LHCN-M2 (cell line): ENCODE results near the gene FGF1. TPM values are rescaled to one million over a fixed set of nuclear protein-coding genes. Genes with fewer than 3 reads are reported as not detected.

Source experiments
- DNase-seq: peaks from one replicate; pipeline ENCODE4 v3.0.0-alpha.2; 2012; ENCODE audit warnings: low read depth
- total RNA-seq: library from RNA; depleted of rRNA; stranded (reverse); fragments of >200 nt; gene quantifications from 2 replicates; pipeline ENCODE4 v1.2.3, GENCODE V29; 2014

FGF1 gene
- total RNA-seq, 1 experiment from 2014 or later = 4.8 TPM

DNA sequence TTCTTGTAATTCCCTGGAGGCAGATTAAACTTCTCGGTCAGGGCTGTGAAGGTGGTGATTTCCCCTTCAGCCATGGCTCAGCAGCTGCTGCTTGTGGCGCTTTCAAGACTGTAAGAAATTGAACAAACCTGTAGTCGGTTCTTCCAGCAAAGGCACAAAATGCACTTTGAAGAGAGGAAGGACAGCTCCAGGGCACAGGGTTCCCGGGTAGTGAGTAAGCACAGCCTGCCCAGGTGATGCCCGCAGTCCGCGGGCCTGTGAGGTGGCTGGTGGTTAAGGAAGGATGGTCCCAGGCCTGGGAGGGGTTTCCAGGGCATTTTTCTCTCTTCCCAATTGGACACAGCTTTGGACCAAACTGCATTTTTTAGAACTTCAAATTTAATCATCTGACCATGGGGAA, 71.8 kb downstream of the FGF1 start:
- no peak for DNase-seq

DNA sequence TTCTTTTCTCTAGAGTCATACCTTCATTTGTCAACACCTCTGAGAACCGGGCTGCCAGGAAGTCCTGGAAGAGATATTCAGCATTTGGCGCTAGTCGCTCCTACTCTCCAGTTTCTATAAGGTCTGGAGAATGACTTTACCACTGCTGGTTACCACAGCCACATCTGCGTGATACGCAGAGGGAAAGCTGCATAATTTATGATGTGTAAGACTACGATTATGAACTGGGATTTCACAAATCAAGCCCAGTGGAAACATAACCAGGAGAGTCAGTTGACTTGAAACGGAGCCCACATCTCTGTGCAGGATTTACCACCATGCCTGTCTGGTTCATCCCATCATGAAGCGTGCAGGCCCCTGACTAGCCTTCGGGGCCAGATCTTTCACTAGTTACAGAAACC, 72.6 kb downstream of the FGF1 start:
- no peak for DNase-seq

DNA sequence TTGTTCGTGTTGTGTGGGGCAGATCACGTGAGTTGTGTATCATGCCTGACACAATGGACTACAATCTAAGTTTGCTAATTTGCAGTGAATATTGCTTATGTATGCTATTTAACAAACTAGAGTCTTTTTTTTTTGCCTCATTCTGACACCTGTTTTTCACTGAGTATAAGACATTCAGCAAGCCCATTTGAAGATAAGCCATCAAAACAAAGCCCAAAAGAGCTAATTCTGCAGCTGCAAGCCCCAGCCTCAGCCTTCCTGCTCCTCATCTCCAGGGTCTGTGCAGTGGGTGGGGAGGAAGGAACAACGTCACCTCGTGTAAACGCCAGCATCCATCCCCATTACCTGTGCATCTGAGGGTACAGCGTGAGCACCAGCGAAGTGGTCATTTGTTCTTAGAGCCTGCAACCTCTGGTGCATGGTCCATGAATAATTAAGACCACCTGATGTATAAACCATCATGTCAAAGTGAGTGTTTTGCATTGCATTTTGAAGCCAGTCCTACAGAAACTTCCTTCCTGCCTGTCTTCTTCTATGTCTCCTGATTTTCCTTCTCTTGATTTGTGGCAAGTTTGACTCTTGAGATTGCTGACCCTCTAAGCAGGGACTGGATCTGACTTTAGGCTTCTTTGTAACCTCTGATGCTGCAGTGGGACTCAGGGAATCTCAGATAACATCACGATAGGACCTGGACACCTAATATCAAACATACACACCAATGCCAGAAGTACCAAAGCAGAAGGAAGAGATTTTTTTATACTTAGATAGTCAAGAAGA, 73.2 kb downstream of the FGF1 start:
- no peak for DNase-seq

DNA sequence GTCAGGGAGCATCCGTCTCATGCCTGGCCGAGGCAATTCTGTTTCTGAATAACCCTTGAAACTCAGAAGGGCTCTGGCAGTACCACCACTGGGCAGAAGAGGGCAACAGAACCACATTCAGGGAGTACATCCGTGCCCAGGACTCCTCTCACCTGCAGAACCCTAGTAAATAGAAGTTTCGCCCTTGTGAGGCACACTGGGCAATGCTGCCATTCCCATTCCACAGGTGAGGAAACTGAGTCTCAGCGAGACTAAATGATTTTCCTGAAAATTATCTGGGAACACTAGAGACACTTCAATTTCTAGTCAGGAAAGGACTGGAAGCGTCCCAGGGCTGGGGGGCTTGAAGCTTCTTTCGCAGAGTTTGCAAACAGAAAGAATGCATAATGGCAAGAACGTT, 74.7 kb downstream of the FGF1 start:
- DNase-seq = peak; percentile 54

DNA sequence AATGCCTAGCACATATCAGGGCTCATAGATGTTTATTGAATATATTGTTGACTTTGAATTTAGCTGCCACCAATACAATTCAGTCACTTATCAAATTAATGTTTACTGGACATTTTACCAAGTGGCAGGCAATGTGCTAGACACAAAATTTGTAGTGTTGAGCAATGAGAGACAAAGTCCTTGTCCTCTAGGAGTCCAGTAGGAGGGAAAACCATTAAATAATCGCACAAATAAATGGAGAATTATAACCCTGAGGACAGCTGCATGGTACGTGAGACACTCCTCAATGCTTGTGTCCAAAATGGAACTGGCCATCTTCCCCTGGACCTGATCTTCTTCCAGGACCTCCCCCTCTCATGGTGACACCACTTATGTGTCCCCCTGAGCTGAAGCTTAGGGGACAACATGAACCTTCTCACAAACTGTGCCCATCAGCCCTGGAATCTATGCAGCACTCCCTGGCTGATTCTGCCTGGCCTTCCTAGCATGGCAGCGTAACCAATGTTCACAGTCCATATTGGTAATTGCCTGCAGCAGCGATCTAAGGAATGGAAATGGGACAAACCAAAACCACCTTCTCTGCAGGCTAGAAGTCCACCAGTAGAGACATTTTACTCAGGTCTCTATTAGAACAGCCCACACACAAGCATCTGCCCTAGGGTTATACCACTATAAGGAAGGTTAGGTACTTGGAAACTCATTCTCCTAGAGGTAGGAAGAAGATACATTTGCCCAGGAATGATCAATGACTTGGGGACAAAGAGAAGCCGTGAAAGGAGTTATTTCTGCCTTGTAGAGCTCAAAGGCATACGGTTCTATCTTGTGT, 75.5 kb downstream of the FGF1 start:
- no peak for DNase-seq

DNA sequence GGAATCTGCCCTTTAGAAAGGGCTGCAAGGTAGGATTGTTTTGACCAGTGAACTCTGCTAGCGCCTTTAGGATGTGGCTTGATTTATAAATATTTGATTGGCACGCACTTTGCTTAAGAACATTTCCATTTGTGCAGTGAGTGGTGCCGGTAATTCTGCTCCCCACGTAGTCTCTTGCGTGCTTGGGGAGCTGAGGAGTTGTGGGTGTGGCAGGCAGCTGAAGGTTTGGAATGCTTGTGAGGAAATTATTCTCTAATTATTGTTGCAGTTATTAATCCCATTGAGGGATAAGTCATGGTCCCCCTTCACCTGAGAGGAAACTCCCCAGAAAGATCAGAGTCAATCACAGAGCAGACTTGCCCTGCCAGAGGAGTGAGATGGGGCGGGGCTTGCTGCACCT, 76.7 kb downstream of the FGF1 start:
- DNase-seq = no peak

DNA sequence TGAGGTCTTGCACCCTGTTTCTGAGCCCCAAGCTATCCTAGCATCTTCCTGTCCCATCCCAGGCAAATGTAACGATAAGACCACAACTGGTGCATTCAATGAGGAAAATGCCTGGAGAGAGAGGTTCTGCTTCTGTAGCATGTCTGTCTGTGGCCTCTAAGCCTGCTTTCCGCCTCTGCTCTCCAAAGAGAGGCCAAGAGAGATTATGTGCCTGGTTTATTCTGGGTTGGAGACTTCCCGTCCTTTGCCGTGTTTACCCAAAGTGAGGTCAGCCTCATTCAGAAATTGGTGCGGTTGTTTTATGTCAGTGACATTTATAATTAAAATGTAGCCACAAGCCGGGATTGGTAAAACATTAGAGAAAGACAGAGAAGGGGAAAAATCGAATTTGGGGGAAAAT, 77.8 kb downstream of the FGF1 start:
- DNase-seq = no peak

DNA sequence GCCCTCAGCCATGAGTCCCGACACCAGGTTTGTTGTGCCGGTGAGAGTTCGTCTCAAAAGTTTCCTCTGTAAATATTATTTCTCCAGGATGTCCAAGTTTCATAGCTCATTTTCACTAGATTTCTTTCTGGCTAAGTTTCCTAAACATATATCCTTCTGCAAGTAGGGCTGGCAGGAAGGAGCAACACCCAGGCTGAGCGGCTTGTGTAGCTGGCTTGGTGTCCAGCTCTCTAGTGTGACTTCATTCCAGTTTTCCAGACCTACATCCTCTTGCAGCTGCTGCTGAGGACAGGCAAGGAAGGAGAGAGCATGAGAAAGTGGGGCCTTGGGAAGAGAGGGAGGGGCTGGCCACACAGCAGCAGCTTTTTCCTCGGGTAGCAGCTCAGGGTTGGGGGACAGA, 80.3 kb downstream of the FGF1 start:
- DNase-seq = no peak

DNA sequence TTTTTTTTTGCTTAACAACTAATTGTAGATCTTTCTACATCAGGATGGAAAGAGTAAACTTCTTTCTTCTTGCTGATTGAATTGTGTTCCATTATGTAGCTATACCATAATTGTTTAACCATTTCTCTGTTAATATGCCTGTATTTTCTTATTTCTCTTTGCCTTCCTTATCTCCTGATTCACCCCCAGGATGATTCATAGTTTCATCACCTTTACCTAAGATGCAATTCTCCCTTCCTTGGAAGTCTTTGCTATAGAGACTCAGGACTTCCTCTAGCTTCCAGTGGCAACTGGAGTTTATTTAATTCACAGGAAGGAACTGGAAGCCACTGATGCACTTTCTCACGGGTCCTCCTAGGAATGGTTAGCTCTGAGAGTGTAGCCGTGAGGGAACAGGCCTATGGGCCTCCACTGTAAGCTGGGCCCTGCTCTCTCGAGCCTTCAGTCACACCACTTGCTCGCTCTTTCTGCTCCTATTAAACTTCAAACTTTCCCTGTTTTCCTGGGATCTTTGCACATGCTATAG, 83.1 kb downstream of the FGF1 start:
- DNase-seq = no peak

DNA sequence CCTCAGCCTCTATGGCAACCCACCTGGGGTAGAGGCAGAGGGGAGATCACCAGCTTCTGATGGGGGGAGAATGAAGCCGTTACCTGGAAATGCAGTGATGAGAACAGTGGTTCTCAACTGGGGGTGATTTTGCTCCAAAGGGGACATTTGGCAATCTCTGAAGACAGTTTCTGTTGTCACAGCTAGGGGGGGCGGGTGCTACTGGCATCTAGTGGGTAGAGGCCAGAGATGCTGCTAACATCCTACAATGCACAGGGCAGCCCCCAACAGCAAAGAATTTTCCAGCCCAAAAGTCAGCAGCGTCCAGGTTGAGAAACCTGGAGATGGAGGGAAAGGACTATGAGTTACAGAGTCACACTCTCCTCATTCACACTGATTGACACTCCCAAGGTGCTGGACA, 84.5 kb downstream of the FGF1 start:
- DNase-seq = no peak

DNA sequence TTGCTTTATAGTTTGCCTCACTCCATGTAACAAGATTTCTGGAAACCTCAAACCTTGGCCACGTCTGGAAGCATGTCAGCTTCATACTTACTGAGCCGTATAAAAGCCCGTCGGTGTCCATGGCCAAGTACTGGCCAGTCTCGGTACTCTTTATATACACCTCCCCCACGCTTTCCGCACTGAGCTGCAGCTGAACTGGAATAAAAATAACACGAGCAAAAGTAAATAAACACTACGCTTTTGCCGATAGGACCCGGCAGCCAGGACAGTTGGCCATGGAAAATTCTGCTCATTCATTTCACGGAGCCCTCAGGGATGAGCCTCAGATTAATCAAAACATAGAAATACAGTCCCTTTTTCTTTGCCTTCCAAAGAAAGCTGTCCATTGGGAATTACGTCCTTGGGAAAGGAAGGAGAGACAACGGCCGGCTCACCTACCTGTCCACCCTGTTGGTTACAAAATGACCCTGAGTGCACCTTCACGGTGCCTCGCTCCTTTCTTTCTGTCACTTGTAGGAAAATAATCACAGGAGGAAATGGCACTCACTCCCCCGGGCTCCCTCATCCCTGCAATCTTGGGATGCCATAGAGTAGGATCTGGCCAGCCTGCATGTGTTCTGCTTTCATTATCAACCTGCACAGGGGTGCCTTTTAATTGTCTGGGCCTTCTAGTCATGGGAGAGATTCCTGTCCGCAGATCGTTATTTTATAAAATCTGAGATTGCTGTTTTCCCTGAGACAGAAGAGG, 85.1 kb downstream of the FGF1 start:
- DNase-seq = peak; percentile 44

DNA sequence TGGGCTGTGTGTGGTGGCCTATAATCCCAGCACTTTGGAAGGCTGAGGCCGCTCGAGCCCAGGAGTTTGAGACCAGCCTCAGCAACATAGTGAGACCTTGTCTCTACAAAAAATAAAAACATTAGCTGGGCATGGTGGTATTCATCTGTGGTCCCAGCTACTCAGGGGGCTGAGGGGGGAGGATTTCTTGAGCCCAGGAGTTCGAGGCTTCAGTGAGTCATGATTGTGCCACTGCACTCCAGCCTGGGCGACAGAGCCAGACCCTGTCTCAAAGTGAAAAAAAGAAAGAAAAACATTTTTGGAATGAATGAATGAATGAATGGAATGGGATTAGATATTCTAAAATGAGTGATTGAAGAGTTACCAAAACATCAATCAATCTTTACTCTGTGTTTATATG, 85.8 kb downstream of the FGF1 start:
- no peak for DNase-seq

DNA sequence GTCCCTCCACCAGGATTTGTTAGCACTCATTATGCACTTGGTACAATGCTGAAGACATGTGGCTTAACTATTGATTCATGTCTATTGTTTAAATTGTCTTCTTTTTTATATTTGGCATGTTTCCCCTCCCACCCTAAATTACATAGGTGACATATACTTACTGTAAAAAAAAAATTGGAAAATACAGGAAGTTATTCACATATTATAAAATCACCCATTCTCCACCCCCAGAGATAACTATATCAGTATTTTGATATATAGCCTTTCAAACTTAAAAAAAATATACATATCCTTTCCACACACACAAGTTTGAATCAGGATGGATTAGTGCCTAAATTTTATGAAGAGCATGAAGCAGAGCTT, 87.6 kb downstream of the FGF1 start:
- no peak for DNase-seq

DNA sequence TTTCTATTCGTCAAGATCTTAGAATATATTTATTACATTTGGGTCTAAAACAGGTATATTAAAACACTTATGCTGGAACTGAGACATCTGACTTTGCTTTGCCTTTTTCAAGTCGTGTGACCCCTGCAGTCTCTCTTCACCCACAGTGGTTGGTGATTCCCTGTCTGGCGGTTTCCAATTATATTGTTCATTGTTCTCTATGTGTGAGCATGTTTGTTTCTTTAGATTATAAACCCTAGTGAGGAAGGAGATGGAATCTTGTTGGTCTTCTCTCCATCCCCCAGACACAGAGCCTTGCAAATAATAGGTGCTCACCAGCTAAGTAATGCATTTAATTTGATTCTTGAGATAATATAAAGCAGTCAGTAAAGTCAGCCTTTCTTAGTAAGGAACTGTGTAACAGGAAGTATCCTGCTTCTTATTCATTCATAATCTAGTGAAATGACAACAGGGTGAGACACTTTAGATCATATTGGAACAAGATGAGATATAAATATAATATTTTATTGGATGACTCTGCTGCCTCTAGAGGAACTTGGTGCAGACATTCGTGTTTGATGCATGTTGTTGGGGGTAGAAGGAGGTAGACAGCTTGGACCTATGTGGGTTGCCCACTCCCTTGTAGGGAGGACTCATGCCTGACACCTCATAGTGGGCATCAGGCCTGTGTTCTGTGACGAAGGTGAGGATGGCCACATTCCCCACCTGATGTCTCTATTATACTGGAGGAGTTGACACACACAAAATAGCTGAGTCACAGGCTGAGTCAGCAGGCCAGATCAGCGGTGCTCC, 88.1 kb downstream of the FGF1 start:
- DNase-seq = peak; percentile 85

DNA sequence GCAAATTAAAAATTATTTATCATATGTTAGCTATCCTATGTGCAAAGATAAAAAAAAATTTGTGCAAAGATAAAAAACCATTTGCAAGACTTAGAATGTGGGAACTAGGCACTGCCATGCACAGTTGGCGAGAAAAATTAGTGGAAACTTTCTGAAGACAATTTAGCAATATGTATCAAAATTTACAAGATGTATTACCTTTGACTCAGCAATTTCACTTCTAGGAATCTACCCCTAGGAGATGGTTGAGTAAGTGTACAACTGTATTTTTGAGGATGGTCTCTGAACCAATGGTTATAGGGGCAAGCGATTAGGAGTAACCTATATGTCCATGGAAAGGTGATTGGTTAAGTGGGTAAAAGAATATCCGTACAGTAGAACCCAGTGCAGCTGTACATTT, 88.9 kb downstream of the FGF1 start:
- no peak for DNase-seq

DNA sequence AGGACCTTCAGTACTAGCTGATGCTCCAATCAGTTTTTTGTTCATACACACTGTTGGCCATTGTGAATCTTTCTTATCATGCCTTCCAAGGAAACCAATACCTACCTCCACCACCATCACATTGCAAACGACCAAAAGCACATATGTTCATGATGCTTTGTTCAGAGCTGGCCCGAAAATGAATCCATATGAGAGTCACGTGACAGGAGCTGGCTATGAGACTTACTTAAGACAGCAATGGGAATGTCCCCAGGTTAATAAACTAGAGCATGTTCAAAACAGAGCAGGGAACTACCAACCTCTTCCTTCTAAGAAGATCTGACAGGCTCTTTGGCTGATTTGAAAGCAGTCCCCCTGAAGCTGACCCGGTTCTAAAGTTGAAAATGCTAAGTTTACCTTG, 93.5 kb downstream of the FGF1 start:
- DNase-seq = no peak

DNA sequence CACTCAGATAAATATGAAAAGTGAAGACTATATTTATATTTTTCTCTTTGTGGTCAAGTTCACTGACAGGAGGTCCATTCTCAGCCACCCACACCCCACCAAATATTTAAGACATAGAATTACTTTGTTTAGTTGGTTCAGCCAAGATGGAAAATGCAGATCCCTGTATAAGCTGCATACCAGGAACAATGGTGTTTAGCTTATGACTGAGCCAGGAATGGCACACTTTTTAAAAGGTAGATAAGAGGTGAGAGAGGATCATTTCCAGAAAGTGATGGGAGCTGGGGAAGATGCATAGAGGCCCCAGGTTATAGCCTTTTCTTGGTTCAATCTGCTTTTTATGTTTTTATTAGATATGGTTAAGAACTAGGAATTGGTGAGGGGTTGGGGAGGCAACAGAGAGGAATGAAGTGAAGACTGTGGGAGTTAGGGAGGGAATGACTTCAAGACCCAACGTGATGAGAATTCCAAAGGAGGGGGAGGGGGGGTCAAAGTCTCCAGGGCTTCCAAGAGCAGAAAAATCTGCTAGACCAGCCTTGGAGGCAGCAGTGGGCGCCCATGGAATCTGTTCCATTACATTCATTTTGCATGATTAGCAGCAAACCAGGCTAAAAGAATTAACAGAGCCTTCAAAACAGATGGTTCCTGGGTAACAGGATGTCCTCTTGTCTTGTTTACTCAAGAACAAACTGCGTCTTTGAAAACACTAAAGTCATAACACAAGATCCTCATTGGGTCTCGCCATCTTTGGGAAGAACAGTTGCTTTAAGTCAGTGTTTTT, 95.2 kb downstream of the FGF1 start:
- DNase-seq = peak; percentile 47

DNA sequence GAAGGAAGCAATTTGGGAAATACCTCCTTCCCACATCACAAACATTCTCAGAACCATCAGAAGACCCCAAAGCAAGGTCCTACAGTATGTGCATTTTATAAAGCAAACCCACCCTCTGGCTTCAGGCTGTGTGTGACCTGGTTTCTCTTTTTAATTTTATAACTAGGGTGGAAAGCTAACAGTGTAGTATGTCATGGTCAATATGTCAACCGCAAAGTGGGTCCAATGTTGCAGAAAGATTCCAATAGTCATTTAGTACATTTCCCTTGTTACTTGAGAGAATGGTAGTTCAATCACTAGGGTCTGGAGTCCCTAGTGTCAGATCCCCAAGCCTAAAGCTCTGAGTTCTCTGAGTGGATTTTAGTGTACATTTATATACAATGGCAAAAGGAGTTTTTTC, 96.2 kb downstream of the FGF1 start:
- no peak for DNase-seq

DNA sequence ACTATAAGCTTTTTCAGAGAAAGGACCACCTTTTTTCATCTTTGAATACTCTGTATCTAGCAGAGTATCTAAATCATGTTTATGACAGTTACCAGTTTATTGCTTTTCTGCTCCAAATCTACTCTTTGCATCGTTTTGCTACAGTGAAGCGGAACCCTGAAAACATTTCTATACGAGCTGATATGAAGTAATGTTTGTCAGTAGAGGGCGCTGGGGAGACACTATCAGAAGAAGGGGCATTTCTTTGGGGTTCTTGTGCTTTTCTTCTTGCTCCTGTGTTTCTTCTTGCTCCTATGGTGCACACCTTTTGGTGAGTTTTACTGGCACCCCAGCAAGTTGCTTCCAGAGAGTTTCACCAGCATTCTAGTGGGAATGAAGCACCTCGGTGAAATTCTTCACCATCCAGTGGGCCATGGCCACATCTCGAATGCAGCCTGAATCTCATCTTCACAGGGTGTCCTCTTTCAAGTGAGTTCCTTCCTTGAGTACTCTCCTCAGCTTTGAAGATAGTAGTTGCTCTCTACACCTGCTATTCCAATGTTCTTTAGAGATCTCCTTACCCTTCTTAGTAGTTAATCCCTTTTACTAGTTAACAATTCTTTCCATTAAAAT, 98.4 kb downstream of the FGF1 start:
- peak; percentile 49 for DNase-seq

DNA sequence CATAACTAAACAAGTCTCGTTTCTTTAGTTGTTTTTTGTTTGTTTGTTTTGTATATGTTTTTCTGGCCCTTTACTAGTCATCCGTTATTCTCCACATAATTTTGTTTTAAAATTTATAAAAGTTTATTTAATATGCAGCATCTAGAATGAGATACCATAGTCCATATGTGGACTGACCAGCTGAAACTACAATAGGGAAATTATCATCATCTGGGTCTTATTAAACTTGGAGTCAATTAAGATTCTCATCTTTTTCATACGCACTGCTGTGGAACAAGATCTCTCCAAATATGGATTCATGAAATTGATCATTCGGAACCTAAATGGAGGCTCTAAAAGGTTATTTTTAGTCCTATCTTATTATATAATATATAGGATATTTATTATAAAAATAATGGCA, 99.3 kb downstream of the FGF1 start:
- DNase-seq = no peak
